Measurements from ENCODE around the gene ARSD.

Gene ARSD

DNA sequence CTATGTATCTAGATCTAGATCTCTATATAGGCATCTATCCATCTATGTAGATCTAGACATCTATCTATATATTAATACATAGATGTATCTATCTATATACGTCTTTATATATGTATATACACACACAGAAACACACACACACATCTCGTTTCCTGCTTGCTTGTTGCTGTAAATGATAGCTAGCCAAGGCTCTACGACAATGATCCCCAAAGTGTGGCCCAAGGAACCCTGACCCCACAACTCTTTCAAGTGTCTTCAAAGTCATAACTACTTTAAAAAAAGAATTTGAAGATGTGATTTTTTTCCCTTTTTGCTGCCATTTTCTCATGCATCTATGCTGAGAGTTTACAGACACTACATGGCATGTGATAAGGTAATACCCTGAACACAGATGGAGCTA lies 71.6 kb downstream of the ARSD start:
- in situ Hi-C loops (cut with MboI; ENCODE audit: low sequenced_read_pairs): no loop called here

DNA sequence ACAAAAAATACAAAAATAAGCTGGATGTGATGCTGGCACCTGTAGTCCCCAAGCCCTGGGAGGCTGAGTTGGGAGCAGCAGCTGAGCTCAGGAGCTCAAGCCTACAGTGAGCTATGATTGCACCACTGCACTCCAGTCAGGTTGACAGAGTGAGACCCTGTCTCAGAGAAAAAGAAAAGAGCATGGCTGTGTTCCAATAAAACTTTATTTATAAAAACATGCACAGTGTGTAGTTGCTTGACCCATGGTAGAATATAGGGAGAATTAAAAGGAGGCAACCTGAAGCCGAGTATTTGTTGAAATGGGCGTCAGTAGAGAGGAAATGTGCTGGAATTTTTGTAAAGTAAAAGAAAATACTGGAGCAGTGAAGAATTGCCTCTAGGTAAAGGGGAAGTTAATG lies 73.4 kb downstream of the ARSD start:
- in situ Hi-C loops (cut with MboI; ENCODE audit: low sequenced_read_pairs): no loop called here

DNA sequence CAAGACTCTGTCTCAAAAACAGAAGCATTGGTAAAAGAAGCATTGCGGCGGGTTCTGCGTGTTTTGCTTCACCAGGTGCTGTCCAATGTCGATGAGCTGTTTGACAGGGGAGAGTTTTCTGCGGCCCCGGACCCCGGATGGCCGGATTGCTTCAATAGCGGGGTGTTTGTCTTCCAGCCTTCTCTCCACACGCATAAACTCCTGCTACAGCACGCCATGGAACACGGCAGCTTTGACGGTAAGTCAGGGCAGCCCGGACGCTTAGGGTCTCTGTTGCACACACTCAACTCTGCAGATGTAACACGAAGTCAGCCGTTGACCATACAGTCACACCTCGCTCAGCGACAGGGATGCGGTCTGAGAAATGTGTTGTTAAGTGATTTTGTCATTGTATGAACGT lies 74.2 kb downstream of the ARSD start:
- in situ Hi-C loops (cut with MboI; ENCODE audit: low sequenced_read_pairs): no loop called here
